Stimulated activated naive CD4-positive, alpha-beta T cell (primary cell): ENCODE results near the gene GSG1L.

Source experiments
- DNase-seq, 6 experiments: peaks; one replicate each; lab custom pipeline; 2025; lab: John Stamatoyannopoulos, UW

GSG1L gene

GRCh38 chr16:28013878-28014277 lies 49.6 kb downstream of the GSG1L start:
- no peak for DNase-seq

- DNase-seq = no peak
Observed at GRCh38 chr16:28013392-28013791, 50.1 kb downstream of the GSG1L start.

GRCh38 chr16:28011971-28012445 lies 51.5 kb downstream of the GSG1L start:
- no peak for DNase-seq

- DNase-seq = no peak
Observed at GRCh38 chr16:28011223-28011622, 52.3 kb downstream of the GSG1L start.

- no peak for DNase-seq
Observed at GRCh38 chr16:28010671-28011070, 52.8 kb downstream of the GSG1L start.

- DNase-seq = no peak
Observed at GRCh38 chr16:28009586-28010373, 53.7 kb downstream of the GSG1L start.

GRCh38 chr16:28003923-28004322 lies 59.6 kb downstream of the GSG1L start:
- DNase-seq = no peak

GRCh38 chr16:28003021-28003865 lies 60.3 kb downstream of the GSG1L start:
- DNase-seq = no peak

- DNase-seq = no peak
Observed at GRCh38 chr16:28001642-28002041, 61.9 kb downstream of the GSG1L start.

- no peak for DNase-seq
Observed at GRCh38 chr16:28001184-28001583, 62.3 kb downstream of the GSG1L start.

GRCh38 chr16:28000314-28001169 lies 63.0 kb downstream of the GSG1L start:
- DNase-seq = no peak

- DNase-seq = no peak
Observed at GRCh38 chr16:27999687-28000086, 63.8 kb downstream of the GSG1L start.

- no peak for DNase-seq
Observed at GRCh38 chr16:27995378-27995777, 68.1 kb downstream of the GSG1L start.

- no peak for DNase-seq
Observed at GRCh38 chr16:27994686-27995085, 68.8 kb downstream of the GSG1L start.

- DNase-seq = no peak
Observed at GRCh38 chr16:27993587-27993986, 69.9 kb downstream of the GSG1L start.

GRCh38 chr16:27991876-27992275 lies 71.6 kb downstream of the GSG1L start:
- DNase-seq = no peak

GRCh38 chr16:27985981-27986380 lies 77.5 kb downstream of the GSG1L start:
- DNase-seq = no peak

- DNase-seq = no peak
Observed at GRCh38 chr16:27984121-27984520, 79.4 kb downstream of the GSG1L start.

GRCh38 chr16:27983244-27983643 lies 80.3 kb downstream of the GSG1L start:
- no peak for DNase-seq

- no peak for DNase-seq
Observed at GRCh38 chr16:27982184-27982583, 81.3 kb downstream of the GSG1L start.

GRCh38 chr16:27980919-27981700 lies 82.4 kb downstream of the GSG1L start:
- DNase-seq = no peak
